ENCODE results near the gene DSCAML1.
A peak's percentile ranks its signal among the peaks of the same experiment; 100 is the strongest.

The DSCAML1 gene

DNA sequence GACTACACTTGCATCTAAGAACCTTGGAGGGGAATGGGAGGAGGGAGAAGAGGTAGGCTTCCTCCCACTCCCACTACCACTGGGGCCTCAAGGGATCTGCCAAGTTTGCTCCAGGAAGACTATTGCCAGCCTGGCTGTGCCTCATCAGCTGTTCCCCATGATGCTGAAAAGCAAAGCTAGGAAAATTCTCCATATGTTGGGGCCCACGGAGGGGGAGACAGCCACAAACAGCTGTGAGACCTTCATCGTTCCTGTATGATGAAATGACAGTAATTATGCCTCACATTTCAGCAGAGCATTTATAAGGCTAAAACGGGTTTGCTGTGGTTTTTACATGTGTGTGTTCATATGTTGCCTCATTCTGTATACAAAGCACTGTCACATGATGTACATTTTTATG, 6.7 kb downstream of the DSCAML1 start:
- TF ChIP-seq CTCF (IDR thresholded peaks at IDR 0.05; ENCODE audit: control insufficient read depth, extremely low read depth, insufficient read depth), result no peak
- H3K4me3 ChIP-seq (ENCODE audit: low read depth, low read length), result no peak overlapping the region
- DNase-seq (ENCODE audit: low read depth), result no peak

DNA sequence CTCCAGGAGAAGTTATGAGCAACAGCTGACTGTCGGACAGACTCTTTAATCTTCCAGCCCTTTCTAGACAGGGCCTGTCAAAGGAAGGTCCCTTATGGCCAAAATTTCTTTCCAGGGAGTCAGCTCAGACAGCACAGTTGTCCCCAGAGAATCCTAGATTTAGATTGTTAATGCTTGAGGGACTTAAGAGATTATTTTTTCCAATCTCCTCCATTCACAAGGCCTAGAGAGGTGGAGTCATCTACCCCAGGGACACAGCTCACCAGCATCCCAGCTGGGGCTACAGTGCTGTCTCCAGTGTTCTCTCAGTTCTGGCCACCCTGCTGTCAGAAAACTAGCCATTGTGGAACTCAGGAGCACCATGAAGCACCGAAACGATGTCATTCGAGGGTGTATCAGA, 7.8 kb downstream of the DSCAML1 start:
- DNase-seq (ENCODE audit: low read depth), result no peak
- TF ChIP-seq CTCF (IDR thresholded peaks at IDR 0.05; ENCODE audit: control insufficient read depth, extremely low read depth, insufficient read depth), result no peak
- no peak overlapping the region for H3K4me3 ChIP-seq (ENCODE audit: low read depth, low read length)

- TF ChIP-seq CTCF (IDR thresholded peaks at IDR 0.05; ENCODE audit: control insufficient read depth, extremely low read depth, insufficient read depth), result no peak
- no peak for DNase-seq (ENCODE audit: low read depth)
- H3K4me3 ChIP-seq (ENCODE audit: low read depth, low read length), result no peak overlapping the region
These were observed 10.7 kb downstream of the DSCAML1 start for GRCh38 chr11:117786135-117786870.

DNA sequence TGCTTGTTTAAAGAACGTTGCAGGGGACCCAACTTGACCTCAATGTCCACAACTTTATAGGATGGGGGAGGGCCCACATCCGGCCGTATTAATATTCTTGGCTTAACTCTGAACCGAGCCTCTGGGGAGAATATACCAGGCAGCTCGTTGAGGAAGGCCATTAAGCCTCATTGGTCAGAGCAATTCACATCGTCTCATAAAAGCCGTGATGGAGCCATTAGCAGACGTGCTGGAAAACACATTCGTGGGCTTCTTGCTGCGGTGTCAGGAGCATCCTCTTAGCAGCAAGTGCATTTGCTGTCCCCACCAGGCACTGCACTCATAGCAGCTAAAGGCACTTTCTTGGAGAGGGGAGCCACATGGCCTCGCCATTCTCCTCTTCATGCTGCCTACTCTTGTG, 14.9 kb downstream of the DSCAML1 start:
- peak; percentile 10 for DNase-seq (ENCODE audit: low read depth)
- no peak overlapping the region for H3K4me3 ChIP-seq (ENCODE audit: low read depth, low read length)

DNA sequence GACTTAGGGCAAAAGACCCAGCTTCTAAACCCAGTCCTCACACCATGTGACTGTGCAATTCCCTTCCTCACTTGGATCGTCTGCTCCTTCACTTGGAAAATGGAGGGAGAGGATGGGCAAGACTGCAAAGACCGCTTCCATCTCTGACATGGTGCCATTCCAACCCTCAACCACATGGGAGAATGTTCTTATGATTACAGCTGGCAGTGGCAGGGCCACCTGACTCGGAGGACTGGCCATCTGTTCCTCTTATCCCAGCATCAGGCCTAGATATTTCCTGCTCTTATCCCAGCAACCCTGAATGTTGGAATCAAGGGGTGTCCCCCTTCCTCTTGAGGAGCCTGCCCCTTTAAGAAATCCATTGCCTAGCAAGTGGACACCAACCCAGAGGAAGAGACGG, 15.4 kb downstream of the DSCAML1 start:
- TF ChIP-seq CTCF (IDR thresholded peaks at IDR 0.05; ENCODE audit: control insufficient read depth, extremely low read depth, insufficient read depth), result no peak
- no peak overlapping the region for H3K4me3 ChIP-seq (ENCODE audit: low read depth, low read length)
- no peak for DNase-seq (ENCODE audit: low read depth)

More for the DNA sequence above, 14.9 kb downstream of the DSCAML1 start:
- TF ChIP-seq CTCF (IDR thresholded peaks at IDR 0.05; ENCODE audit: control insufficient read depth, extremely low read depth, insufficient read depth), result no peak

DNA sequence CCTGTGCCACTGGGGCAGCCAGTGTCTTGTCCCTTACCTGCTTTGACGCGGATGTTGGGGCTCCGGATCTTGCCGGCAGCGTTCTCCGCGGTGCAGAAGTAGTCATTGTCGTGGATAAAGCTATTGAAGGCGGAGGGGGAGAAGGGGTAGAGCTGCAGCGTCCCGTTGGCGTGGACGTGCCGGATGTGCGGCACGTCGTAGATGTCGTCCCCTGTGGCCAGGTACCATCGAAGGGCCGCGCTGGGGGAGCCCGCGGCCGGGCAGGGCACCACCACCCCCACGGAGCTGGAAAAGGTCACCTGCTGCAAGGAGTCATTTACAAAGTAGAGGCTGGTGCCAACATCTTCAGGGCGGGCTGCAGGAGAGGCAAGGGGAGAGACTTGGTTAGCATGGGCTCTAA, 16.6 kb downstream of the DSCAML1 start:
- no peak for TF ChIP-seq CTCF (IDR thresholded peaks at IDR 0.05; ENCODE audit: control insufficient read depth, extremely low read depth, insufficient read depth)
- no peak overlapping the region for H3K4me3 ChIP-seq (ENCODE audit: low read depth, low read length)
- DNase-seq (ENCODE audit: low read depth), result no peak

DNA sequence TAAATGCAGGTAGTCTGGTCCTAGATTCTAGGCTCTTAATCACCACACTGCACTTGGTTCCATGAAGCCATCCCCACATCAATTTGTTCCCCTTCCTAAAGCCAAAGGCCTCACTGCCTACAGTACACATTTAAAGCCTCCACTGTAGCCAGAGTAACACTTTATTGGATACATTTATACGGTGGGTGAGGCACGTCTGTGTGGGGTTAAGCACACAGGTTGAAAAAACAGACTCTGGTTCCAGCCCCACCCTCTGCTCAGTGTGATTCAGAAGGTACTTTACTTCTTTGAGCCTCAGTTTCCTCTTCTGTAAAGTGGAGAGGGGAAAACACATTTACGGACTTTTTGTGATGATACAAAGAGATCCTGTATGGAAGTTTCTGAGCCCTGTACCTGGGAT, 22.5 kb downstream of the DSCAML1 start:
- TF ChIP-seq CTCF (IDR thresholded peaks at IDR 0.05; ENCODE audit: control insufficient read depth, extremely low read depth, insufficient read depth), result no peak
- no peak overlapping the region for H3K4me3 ChIP-seq (ENCODE audit: low read depth, low read length)
- no peak for DNase-seq (ENCODE audit: low read depth)
